Measurements from ENCODE around the gene PCDHA8. TPM values are rescaled to one million over a fixed set of nuclear protein-coding genes. Genes with fewer than 3 reads are reported as not detected.
"Not testable (repeated sequence)": the region's sequence is repeated elsewhere in the genome, so short reads cannot be mapped to it uniquely, and the experiment has no call there.

PCDHA8 gene
- polyA plus RNA-seq, 3 donors, result 0.06 TPM; not detected in 1

GRCh38 chr5:140868721-140869554, 28.0 kb downstream of the PCDHA8 start, which contains the start of gene PCDHA11:
TSS of gene PCDHA11 (plus strand) at chr5:140868957. CDS start at chr5:140869104, 147 bp downstream.
- DNase-seq (ENCODE audit: low read depth in 3 of 3, low spot score in 2 of 3), result no peak

DNA sequence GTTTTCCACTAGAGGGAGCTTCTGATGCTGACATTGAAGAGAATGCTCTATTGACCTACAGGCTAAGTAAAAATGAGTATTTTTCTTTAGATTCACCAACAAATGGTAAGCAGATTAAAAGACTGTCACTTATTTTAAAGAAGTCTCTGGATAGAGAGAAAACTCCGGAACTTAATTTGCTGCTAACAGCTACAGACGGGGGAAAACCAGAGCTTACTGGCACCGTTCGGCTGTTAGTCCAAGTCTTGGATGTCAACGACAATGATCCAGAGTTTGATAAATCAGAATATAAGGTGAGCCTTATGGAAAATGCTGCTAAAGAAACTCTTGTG, 28.5 kb downstream of the PCDHA8 start:
- no peak for DNase-seq (ENCODE audit: low read depth in 3 of 3, low spot score in 2 of 3)

GRCh38 chr5:140870221-140871201, 29.5 kb downstream of the PCDHA8 start:
- no peak for DNase-seq (ENCODE audit: low read depth in 3 of 3, low spot score in 2 of 3)

GRCh38 chr5:140875085-140876065, 34.4 kb downstream of the PCDHA8 start, which contains the start of gene PCDHA12:
TSS of gene PCDHA12 (plus strand) at chr5:140875308. CDS start at chr5:140875473, 165 bp downstream.
- no peak for DNase-seq (ENCODE audit: low read depth in 3 of 3, low spot score in 2 of 3)

DNA sequence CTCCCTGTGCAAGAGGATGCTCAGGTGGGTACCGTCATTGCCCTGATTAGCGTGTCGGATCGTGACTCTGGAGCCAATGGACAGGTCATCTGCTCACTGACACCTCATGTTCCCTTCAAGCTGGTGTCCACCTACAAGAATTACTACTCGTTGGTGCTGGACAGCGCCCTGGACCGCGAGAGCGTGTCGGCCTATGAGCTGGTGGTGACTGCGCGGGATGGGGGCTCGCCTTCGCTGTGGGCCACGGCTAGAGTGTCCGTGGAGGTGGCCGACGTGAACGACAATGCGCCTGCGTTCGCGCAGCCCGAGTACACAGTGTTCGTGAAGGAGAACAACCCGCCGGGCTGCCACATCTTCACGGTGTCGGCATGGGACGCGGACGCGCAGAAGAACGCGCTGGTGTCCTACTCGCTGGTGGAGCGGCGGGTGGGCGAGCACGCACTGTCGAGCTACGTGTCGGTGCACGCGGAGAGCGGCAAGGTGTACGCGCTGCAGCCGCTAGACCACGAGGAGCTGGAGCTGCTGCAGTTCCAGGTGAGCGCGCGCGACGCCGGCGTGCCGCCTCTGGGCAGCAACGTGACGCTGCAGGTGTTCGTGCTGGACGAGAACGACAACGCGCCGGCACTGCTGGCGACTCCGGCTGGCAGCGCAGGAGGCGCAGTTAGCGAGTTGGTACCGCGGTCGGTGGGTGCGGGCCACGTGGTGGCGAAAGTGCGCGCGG, 35.7 kb downstream of the PCDHA8 start:
- DNase-seq (ENCODE audit: low read depth in 3 of 3, low spot score in 2 of 3), result not testable (repeated sequence)

GRCh38 chr5:140877262-140877581, 36.2 kb downstream of the PCDHA8 start:
- DNase-seq (ENCODE audit: low read depth in 3 of 3, low spot score in 2 of 3), result no peak

GRCh38 chr5:140881889-140882590, 41.1 kb downstream of the PCDHA8 start, which contains the start of gene PCDHA13:
TSS of gene PCDHA13 (plus strand) at chr5:140882124. CDS start at chr5:140882269, 145 bp downstream.
- DNase-seq (ENCODE audit: low read depth in 3 of 3, low spot score in 2 of 3), result no peak

DNA sequence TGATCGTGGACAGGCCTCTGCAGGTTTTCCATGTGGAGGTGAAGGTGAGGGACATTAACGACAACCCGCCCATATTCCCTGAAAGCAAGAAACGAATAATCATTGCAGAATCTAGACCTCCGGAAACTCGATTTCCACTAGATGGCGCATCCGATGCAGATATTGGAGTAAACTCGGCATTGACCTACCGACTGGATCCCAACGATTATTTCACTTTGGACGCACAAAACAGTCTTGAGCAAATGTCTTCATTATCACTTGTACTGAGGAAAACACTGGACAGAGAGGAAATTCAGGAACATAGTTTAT, 41.6 kb downstream of the PCDHA8 start:
- no peak for DNase-seq (ENCODE audit: low read depth in 3 of 3, low spot score in 2 of 3)

GRCh38 chr5:140883373-140883772, 42.4 kb downstream of the PCDHA8 start:
- DNase-seq (ENCODE audit: low read depth in 3 of 3, low spot score in 2 of 3), result no peak

DNA sequence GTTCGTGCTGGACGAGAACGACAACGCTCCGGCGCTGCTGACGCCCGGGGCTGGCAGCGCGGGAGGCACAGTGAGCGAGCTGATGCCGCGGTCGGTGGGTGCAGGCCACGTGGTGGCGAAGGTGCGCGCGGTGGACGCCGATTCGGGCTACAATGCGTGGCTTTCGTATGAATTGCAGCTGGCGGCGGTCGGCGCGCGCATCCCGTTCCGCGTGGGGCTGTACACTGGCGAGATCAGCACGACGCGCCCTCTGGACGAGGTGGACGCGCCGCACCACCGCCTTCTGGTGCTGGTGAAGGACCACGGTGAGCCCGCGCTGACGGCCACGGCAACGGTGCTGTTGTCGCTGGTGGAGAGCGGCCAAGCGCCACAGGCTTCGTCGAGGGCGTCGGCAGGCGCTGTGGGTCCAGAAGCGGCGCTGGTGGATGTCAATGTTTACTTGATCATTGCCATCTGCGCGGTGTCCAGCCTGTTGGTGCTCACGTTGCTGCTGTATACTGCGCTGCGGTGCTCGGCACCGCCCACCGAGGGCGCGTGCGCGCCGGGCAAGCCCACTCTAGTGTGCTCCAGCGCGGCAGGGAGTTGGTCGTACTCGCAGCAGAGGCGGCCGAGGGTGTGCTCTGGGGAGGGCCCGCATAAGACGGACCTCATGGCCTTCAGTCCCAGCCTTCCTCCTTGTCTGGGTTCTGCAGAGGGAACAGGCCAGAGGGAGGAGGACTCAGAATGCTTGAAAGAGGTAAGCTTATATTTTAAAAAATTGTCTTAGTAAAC, 43.1 kb downstream of the PCDHA8 start:
- DNase-seq (ENCODE audit: low read depth in 3 of 3, low spot score in 2 of 3), result no peak

Other genes with a start within 250 kb of the PCDHA8 start
- gene CD14, start 208.0 kb upstream of the PCDHA8 start, polyA plus RNA-seq (ENCODE audit: insufficient read length in 3 of 3), result 1 to 10 TPM; 5.6 to 7.6 (median 7.5) TPM
- gene TMCO6, start 201.7 kb upstream of the PCDHA8 start, polyA plus RNA-seq (ENCODE audit: insufficient read length in 3 of 3), result 10 to 100 TPM; 15.4 to 16.9 (median 16.6) TPM
- gene NDUFA2, start 193.6 kb upstream of the PCDHA8 start, polyA plus RNA-seq (ENCODE audit: insufficient read length in 3 of 3), result 10 to 100 TPM; 66.7 to 84.4 (median 75.4) TPM
- gene IK, start 193.4 kb upstream of the PCDHA8 start, polyA plus RNA-seq (ENCODE audit: insufficient read length in 3 of 3), result 100 to 1,000 TPM; 180 to 194 (median 192) TPM
- 10 to 100 TPM; 12.8 to 13.7 (median 13.2) TPM for gene WDR55, start 176.3 kb upstream of the PCDHA8 start, polyA plus RNA-seq (ENCODE audit: insufficient read length in 3 of 3)
- gene DND1, start 167.6 kb upstream of the PCDHA8 start, polyA plus RNA-seq (ENCODE audit: insufficient read length in 3 of 3), result not detected
- gene HARS1, start 149.8 kb upstream of the PCDHA8 start, polyA plus RNA-seq (ENCODE audit: insufficient read length in 3 of 3), result 10 to 100 TPM; 67.2 to 71.7 (median 71.1) TPM
- gene HARS2, start 149.7 kb upstream of the PCDHA8 start, polyA plus RNA-seq (ENCODE audit: insufficient read length in 3 of 3), result 10 to 100 TPM; 43.1 to 47.5 (median 45.4) TPM
- 100 to 1,000 TPM; 147 to 162 (median 157) TPM for gene ZMAT2, start 140.7 kb upstream of the PCDHA8 start, polyA plus RNA-seq (ENCODE audit: insufficient read length in 3 of 3)
- gene PCDHA1, start 55.0 kb upstream of the PCDHA8 start, polyA plus RNA-seq (ENCODE audit: insufficient read length in 3 of 3), result under 1 TPM in 2 of 3 donors, not detected in 1; 0.06 to 0.08 TPM
- under 1 TPM; 0.23 to 0.40 (median 0.35) TPM for gene PCDHA2, start 46.3 kb upstream of the PCDHA8 start, polyA plus RNA-seq (ENCODE audit: insufficient read length in 3 of 3)
- under 1 TPM; 0.22 to 0.65 (median 0.45) TPM for gene PCDHA3, start 40.1 kb upstream of the PCDHA8 start, polyA plus RNA-seq (ENCODE audit: insufficient read length in 3 of 3)
- gene PCDHA4, start 34.1 kb upstream of the PCDHA8 start, polyA plus RNA-seq (ENCODE audit: insufficient read length in 3 of 3), result 1 to 10 TPM in 2 of 3 donors, under 1 TPM in 1; 0.86 to 1.3 (median 1.3) TPM
- under 1 TPM; 0.04 to 0.12 (median 0.08) TPM for gene PCDHA5, start 19.6 kb upstream of the PCDHA8 start, polyA plus RNA-seq (ENCODE audit: insufficient read length in 3 of 3)
- under 1 TPM; 0.33 to 0.47 (median 0.44) TPM for gene PCDHA6, start 13.2 kb upstream of the PCDHA8 start, polyA plus RNA-seq (ENCODE audit: insufficient read length in 3 of 3)
- under 1 TPM; 0.20 to 0.47 (median 0.22) TPM for gene PCDHA7, start 6.9 kb upstream of the PCDHA8 start, polyA plus RNA-seq (ENCODE audit: insufficient read length in 3 of 3)
- under 1 TPM in 1 of 3 donors, not detected in 2; 0.03 TPM for gene PCDHA9, start 7.2 kb downstream of the PCDHA8 start, polyA plus RNA-seq (ENCODE audit: insufficient read length in 3 of 3)
- gene PCDHA10, start 14.7 kb downstream of the PCDHA8 start, polyA plus RNA-seq (ENCODE audit: insufficient read length in 3 of 3), result 1 to 10 TPM in 1 of 3 donors, under 1 TPM in 2; 0.51 to 2.1 (median 0.62) TPM
- gene PCDHA11, start 27.8 kb downstream of the PCDHA8 start, polyA plus RNA-seq (ENCODE audit: insufficient read length in 3 of 3), result under 1 TPM; 0.16 to 0.76 (median 0.19) TPM
- under 1 TPM; 0.06 to 0.14 (median 0.08) TPM for gene PCDHA12, start 34.1 kb downstream of the PCDHA8 start, polyA plus RNA-seq (ENCODE audit: insufficient read length in 3 of 3)
- under 1 TPM in 1 of 3 donors, not detected in 2; 0.08 TPM for gene PCDHA13, start 40.9 kb downstream of the PCDHA8 start, polyA plus RNA-seq (ENCODE audit: insufficient read length in 3 of 3)
- under 1 TPM; 0.04 to 0.10 (median 0.04) TPM for gene PCDHAC1, start 85.1 kb downstream of the PCDHA8 start, polyA plus RNA-seq (ENCODE audit: insufficient read length in 3 of 3)
- gene PCDHAC2, start 125.3 kb downstream of the PCDHA8 start, polyA plus RNA-seq (ENCODE audit: insufficient read length in 3 of 3), result under 1 TPM; 0.36 to 0.65 (median 0.61) TPM
- under 1 TPM; 0.06 to 0.08 (median 0.08) TPM for gene PCDHB1, start 210.2 kb downstream of the PCDHA8 start, polyA plus RNA-seq (ENCODE audit: insufficient read length in 3 of 3)